Measurements from ENCODE around the gene THAP11.

The THAP11 gene

DNA sequence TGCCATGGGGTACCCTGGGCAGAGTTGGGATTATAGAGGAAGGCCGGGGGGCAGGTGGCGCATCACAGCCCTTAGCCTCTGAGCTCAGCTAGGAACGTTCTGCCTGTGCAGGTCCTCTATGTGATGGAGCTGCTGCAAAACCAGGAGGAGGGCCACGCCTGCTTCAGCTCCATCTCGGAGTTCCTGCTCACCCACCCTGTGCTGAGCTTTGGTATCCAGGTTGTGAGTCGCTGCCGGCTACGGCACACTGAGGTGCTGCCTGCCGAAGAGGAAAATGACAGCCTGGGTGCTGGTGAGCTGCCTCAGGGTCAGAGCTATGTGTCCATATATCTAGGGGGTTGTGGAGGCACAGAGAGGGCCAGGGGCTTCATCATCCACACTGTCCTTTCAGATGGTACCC, 36.7 kb downstream of the THAP11 start:
- TF ChIP-seq, protein P1, sequence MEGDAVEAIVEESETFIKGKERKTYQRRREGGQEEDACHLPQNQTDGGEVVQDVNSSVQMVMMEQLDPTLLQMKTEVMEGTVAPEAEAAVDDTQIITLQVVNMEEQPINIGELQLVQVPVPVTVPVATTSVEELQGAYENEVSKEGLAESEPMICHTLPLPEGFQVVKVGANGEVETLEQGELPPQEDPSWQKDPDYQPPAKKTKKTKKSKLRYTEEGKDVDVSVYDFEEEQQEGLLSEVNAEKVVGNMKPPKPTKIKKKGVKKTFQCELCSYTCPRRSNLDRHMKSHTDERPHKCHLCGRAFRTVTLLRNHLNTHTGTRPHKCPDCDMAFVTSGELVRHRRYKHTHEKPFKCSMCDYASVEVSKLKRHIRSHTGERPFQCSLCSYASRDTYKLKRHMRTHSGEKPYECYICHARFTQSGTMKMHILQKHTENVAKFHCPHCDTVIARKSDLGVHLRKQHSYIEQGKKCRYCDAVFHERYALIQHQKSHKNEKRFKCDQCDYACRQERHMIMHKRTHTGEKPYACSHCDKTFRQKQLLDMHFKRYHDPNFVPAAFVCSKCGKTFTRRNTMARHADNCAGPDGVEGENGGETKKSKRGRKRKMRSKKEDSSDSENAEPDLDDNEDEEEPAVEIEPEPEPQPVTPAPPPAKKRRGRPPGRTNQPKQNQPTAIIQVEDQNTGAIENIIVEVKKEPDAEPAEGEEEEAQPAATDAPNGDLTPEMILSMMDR (IDR thresholded peaks at IDR 0.05; ENCODE audit: extremely low read depth, missing control alignments), result no peak

DNA sequence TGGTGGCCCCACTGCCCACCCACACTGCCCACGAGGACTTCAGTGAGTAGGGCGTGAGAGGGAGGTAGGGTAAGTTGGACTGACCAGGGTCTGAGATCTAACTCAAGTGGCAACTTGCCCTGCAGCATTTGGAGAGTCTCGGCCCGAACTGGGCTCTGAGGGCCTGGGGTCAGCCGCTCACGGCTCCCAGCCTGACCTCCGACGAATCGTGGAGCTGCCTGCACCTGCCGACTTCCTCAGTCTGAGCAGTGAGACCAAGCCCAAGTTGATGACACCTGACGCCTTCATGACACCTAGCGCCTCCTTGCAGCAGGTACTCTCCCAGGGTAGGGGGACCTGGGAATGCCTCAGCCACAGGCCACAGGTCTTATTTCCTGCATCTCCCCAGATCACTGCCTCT, 37.3 kb downstream of the THAP11 start:
- DNase-seq (ENCODE audit: low spot score), result no peak
- TF ChIP-seq, protein P1 (IDR thresholded peaks at IDR 0.05; ENCODE audit: extremely low read depth, missing control alignments), result no peak

More for the DNA sequence above, 36.7 kb downstream of the THAP11 start:
- DNase-seq (ENCODE audit: low spot score), result no peak

DNA sequence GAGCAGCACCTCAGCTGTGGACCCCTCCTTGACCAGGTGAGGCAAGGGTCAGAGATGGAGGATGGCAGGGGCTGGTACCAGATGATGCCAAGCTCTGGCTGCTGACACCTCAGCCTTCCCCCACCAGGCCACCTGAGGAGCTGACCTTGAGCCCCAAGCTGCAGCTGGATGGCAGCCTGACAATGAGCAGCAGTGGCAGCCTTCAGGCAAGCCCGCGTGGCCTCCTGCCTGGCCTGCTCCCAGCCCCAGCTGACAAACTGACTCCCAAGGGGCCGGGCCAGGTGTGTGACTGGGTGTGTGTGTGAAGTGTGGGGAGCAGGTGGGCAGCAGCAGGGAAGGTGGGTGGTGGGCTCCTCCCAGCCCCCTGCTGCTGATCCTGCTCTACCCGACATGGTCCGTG, 37.8 kb downstream of the THAP11 start:
- TF ChIP-seq, protein P1 (IDR thresholded peaks at IDR 0.05; ENCODE audit: extremely low read depth, missing control alignments), result no peak
- no peak for DNase-seq (ENCODE audit: low spot score)

DNA sequence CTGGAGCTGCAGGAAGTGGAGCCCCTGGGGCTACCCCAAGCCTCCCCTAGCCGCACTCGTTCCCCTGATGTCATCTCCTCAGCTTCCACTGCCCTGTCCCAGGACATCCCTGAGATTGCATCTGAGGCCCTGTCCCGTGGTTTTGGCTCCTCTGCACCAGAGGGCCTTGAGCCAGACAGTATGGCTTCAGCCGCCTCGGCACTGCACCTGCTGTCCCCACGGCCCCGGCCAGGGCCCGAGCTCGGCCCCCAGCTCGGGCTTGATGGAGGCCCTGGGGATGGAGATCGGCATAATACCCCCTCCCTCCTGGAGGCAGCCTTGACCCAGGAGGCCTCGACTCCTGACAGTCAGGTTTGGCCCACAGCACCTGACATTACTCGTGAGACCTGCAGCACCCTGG, 38.5 kb downstream of the THAP11 start:
- no peak for DNase-seq (ENCODE audit: low spot score)
- TF ChIP-seq, protein P1 (IDR thresholded peaks at IDR 0.05; ENCODE audit: extremely low read depth, missing control alignments), result no peak

DNA sequence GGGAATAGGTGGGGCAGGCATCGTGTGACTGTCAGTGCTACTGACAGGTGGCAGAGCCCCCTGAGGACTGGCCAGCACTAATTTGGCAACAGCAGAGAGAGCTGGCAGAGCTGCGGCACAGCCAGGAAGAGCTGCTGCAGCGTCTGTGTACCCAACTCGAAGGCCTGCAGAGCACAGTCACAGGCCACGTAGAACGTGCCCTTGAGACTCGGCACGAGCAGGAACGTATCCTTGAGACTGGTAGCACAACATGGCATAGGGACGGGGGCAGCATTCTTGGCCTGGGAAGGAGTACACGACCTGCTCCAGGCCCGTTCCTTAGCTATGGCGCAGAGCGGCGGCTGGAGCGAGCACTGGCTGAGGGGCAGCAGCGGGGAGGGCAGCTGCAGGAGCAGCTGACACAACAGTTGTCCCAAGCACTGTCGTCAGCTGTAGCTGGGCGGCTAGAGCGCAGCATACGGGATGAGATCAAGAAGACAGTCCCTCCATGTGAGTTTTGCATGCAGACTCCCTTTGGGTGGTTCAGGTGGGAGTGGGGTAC, 39.6 kb downstream of the THAP11 start:
- TF ChIP-seq, protein P1 (IDR thresholded peaks at IDR 0.05; ENCODE audit: extremely low read depth, missing control alignments), result no peak
- no peak for DNase-seq (ENCODE audit: low spot score)

DNA sequence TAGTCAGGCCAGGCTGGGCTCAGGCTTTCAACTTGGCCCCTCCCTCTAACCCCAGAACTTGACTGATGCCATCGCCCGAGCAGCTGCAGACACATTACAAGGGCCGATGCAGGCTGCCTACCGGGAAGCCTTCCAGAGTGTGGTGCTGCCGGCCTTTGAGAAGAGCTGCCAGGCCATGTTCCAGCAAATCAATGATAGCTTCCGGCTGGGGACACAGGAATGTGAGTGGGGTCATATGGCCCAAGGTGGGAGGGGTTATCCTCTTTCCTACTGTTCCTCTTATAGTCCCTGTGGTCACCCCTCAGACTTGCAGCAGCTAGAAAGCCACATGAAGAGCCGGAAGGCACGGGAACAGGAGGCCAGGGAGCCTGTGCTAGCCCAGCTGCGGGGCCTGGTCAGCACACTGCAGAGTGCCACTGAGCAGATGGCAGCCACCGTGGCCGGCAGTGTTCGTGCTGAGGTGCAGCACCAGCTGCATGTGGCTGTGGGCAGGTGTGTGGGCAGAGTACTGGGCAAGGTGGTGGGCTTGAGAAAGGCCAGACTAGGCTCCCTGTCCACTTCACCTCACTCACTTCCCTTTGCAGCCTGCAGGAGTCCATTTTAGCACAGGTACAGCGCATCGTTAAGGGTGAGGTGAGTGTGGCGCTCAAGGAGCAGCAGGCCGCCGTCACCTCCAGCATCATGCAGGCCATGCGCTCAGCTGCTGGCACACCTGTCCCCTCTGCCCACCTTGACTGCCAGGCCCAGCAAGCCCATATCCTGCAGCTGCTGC, 40.4 kb downstream of the THAP11 start:
- TF ChIP-seq, protein P1 (IDR thresholded peaks at IDR 0.05; ENCODE audit: extremely low read depth, missing control alignments), result no peak
- DNase-seq (ENCODE audit: low spot score), result no peak

DNA sequence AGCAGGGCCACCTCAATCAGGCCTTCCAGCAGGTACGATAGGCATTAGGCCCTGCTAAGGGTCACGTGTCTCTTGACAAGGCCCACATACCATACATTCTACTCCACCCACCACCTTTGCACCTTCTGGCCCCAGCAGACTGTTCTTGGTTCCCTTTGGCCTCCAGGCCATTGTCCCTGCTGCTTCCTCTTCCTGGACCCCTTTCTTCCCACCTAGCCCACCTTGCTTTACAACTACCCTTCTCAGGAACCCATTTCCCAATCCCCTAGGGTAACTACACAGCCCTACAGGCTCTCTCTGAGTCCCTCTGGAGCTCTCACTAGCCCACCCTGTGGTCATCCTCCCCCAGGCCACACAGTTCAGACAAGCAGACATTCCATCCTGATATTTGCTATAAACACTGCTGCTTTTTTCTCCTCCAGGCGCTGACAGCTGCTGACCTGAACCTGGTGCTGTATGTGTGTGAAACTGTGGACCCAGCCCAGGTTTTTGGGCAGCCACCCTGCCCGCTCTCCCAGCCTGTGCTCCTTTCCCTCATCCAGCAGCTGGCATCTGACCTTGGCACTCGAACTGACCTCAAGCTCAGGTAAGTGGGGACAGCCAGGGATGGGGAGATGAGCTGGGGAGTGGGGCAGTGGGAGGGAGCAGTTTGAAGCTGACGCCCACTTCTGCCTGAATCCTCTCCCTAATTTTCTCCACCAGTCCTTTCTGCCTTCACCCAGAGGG, 41.2 kb downstream of the THAP11 start:
- TF ChIP-seq, protein P1 (IDR thresholded peaks at IDR 0.05; ENCODE audit: extremely low read depth, missing control alignments), result no peak

More for the DNA sequence above, 41.2 kb downstream of the THAP11 start:
- no peak for DNase-seq (ENCODE audit: low spot score)
